ENCODE results near the gene CLIC4.
A peak's percentile ranks its signal among the peaks of the same experiment; 100 is the strongest.

CLIC4 gene

GRCh38 chr1:24713176-24713575, 32.1 kb upstream of the CLIC4 start:
- no peak overlapping the region for H3K4me3 ChIP-seq (ENCODE audit: low read length)
- no peak for TF ChIP-seq CTCF (IDR thresholded peaks at IDR 0.05; ENCODE audit: insufficient read depth, low read depth, low read length, missing control alignments)
- no peak for DNase-seq (ENCODE audit: low read depth)

GRCh38 chr1:24713736-24714135, 31.5 kb upstream of the CLIC4 start:
- no peak for DNase-seq (ENCODE audit: low read depth)
- H3K4me3 ChIP-seq (ENCODE audit: low read length): no peak overlapping the region
- TF ChIP-seq CTCF (IDR thresholded peaks at IDR 0.05; ENCODE audit: insufficient read depth, low read depth, low read length, missing control alignments): no peak

GRCh38 chr1:24714859-24715520, 30.3 kb upstream of the CLIC4 start:
- peak; percentile 74 for DNase-seq (ENCODE audit: low read depth)

GRCh38 chr1:24715658-24716057, 29.6 kb upstream of the CLIC4 start:
- no peak overlapping the region for H3K4me3 ChIP-seq (ENCODE audit: low read length)
- no peak for DNase-seq (ENCODE audit: low read depth)
- no peak for TF ChIP-seq CTCF (IDR thresholded peaks at IDR 0.05; ENCODE audit: insufficient read depth, low read depth, low read length, missing control alignments)

More at GRCh38 chr1:24714859-24715520, 30.3 kb upstream of the CLIC4 start:
- H3K4me3 ChIP-seq (ENCODE audit: low read length): no peak overlapping the region
- no peak for TF ChIP-seq CTCF (IDR thresholded peaks at IDR 0.05; ENCODE audit: insufficient read depth, low read depth, low read length, missing control alignments)

- no peak overlapping the region for H3K4me3 ChIP-seq (ENCODE audit: low read length)
- DNase-seq (ENCODE audit: low read depth): no peak
- TF ChIP-seq CTCF (IDR thresholded peaks at IDR 0.05; ENCODE audit: insufficient read depth, low read depth, low read length, missing control alignments): no peak
Observed at GRCh38 chr1:24717887-24718650, 27.2 kb upstream of the CLIC4 start.

GRCh38 chr1:24720152-24720551, 25.1 kb upstream of the CLIC4 start:
- no peak for DNase-seq (ENCODE audit: low read depth)
- H3K4me3 ChIP-seq (ENCODE audit: low read length): no peak overlapping the region

More at GRCh38 chr1:24720152-24720551, 25.1 kb upstream of the CLIC4 start:
- no peak for TF ChIP-seq CTCF (IDR thresholded peaks at IDR 0.05; ENCODE audit: insufficient read depth, low read depth, low read length, missing control alignments)
